ENCODE measurements around the gene JAZF1. TPM values are rescaled to one million over a fixed set of nuclear protein-coding genes. Genes with fewer than 3 reads are reported as not detected.

JAZF1 gene
- total and polyA plus RNA-seq, 9 of the 15 experiments (the other 6 are each of a cell fraction or from before 2014, with no cell fraction given) = 0.04 to 0.64 (median 0.11) TPM; not detected in 3

- ChIA-PET CTCF (ENCODE audit: low intra/inter-chr PET ratio) (no interaction called here), POLR2A (interaction anchor here (1.2 kb wide), 1 partner anchor 35 kb away, joined by 3 read pairs; no protein-coding TSS in a partner anchor)
- intact Hi-C loops (cut with micrococcal nuclease) (no loop called here), in situ Hi-C loops (cut with MboI) (no loop called here)
- Histone ChIP-seq H3K27me3 (ENCODE audit: control insufficient read depth in 2 of 2, insufficient read depth in 2 of 2, low read length in 2 of 2) (peaks cover 8 to 26% of the 10 kb centered on the region in 2 experiments; a peak in 4 of 5 replicates), H3K9me1 (ENCODE audit: control insufficient read depth, insufficient read depth, low read length) (no peaks in the 10 kb centered on the region), H3K27ac (ENCODE audit: extremely low read depth, low read depth, low read length) (no peak overlapping the region), H3K4me3 (no peak overlapping the region), H2AFZ (ENCODE audit: low read depth, low read length) (no peak overlapping the region), H3K36me3 (ENCODE audit: control insufficient read depth, insufficient read depth, low read length) (no peaks in the 10 kb centered on the region), H3K9me3 (replicated peaks; ENCODE audit: control insufficient read depth, insufficient read depth, low read depth, low read length) (no peaks in the 10 kb centered on the region), H3K79me2 (ENCODE audit: control insufficient read depth, insufficient read depth, low read length) (no peaks in the 10 kb centered on the region), H3K4me2 (ENCODE audit: insufficient read depth, low read length) (no peak overlapping the region), H3K9ac (ENCODE audit: insufficient read depth in 1 of 2, low read depth in 2 of 2, low read length in 2 of 2) (no peak overlapping the region), H4K20me1 (replicated peaks; ENCODE audit: control insufficient read depth, insufficient read depth, low read length) (no peaks in the 10 kb centered on the region; the same call in 1 of the 2 replicates), H3K4me1 (replicated peaks in 1 of 2; ENCODE audit: control insufficient read depth in 2 of 2, insufficient read depth in 2 of 2, low read length in 2 of 2) (no peaks in the 10 kb centered on the region)
- FAIRE-seq (no peak), DNase-seq (ENCODE audit: extremely low read depth in 1 of 4, low spot score in 3 of 4) (no peak), ATAC-seq (no peak)
- WGBS (ENCODE audit: insufficient coverage, low coverage, missing lambda C conversion rate) = 10% methylated on average over 7 of the region's 7 CpGs
- TF ChIP-seq SP1 (CRISPR knock-in tag; IDR thresholded peaks at IDR 0.05) = no peak
- no peak for TF ChIP-seq ZSCAN32 (CRISPR knock-in tag; IDR thresholded peaks at IDR 0.05)
- no peak for TF ChIP-seq SAP30 (IDR thresholded peaks at IDR 0.05; ENCODE audit: borderline replicate concordance, insufficient read depth, low read depth, low read length, poor library complexity, severe bottlenecking)
- TF ChIP-seq NRF1 (conservative IDR thresholded peaks at IDR 0.05 in 1 of 2, IDR thresholded peaks at IDR 0.05 in 1 of 2) = no peak
- no TSS peak for BruUV-seq (replicated peaks)
Measured at GRCh38 chr7:27912751-27913150, 267.8 kb downstream of the JAZF1 start.

GRCh38 chr7:27911920-27912319 lies 268.7 kb downstream of the JAZF1 start:
- ChIA-PET CTCF (ENCODE audit: low intra/inter-chr PET ratio) (no interaction called here), POLR2A (interaction anchor here (1.1 kb wide), 1 partner anchor 17 kb away, joined by 4 read pairs; no protein-coding TSS in a partner anchor)
- Histone ChIP-seq H3K4me3 (no peak overlapping the region), H3K9me3 (replicated peaks; ENCODE audit: control insufficient read depth, insufficient read depth, low read depth, low read length) (no peaks in the 10 kb centered on the region), H3K4me1 (replicated peaks in 1 of 2; ENCODE audit: control insufficient read depth in 2 of 2, insufficient read depth in 2 of 2, low read length in 2 of 2) (no peaks in the 10 kb centered on the region), H2AFZ (ENCODE audit: low read depth, low read length) (no peak overlapping the region), H3K27me3 (ENCODE audit: control insufficient read depth in 2 of 2, insufficient read depth in 2 of 2, low read length in 2 of 2) (peaks cover 8 to 30% of the 10 kb centered on the region in 2 experiments), H3K4me2 (ENCODE audit: insufficient read depth, low read length) (no peak overlapping the region), H3K9ac (ENCODE audit: insufficient read depth in 1 of 2, low read depth in 2 of 2, low read length in 2 of 2) (no peak overlapping the region), H3K27ac (ENCODE audit: extremely low read depth, low read depth, low read length) (no peak overlapping the region), H3K36me3 (ENCODE audit: control insufficient read depth, insufficient read depth, low read length) (no peaks in the 10 kb centered on the region), H3K9me1 (ENCODE audit: control insufficient read depth, insufficient read depth, low read length) (no peaks in the 10 kb centered on the region), H4K20me1 (replicated peaks; ENCODE audit: control insufficient read depth, insufficient read depth, low read length) (peaks cover 3% of the 10 kb centered on the region; the same call in 1 of the 2 replicates), H3K79me2 (ENCODE audit: control insufficient read depth, insufficient read depth, low read length) (no peaks in the 10 kb centered on the region)
- FAIRE-seq = no peak
- WGBS (ENCODE audit: insufficient coverage, low coverage, missing lambda C conversion rate) = 3% methylated on average over 3 of the region's 3 CpGs
- no TSS peak for BruUV-seq (replicated peaks)
- ATAC-seq = no peak
- intact Hi-C loops (cut with micrococcal nuclease) (no loop called here), in situ Hi-C loops (cut with MboI) (no loop called here)
- TF ChIP-seq LARP7 (IDR thresholded peaks at IDR 0.05) (no peak), MED1 (CRISPR knock-in tag; IDR thresholded peaks at IDR 0.05; ENCODE audit: borderline replicate concordance) (no peak), RUNX1 (IDR thresholded peaks at IDR 0.05; ENCODE audit: low read depth) (no peak), ZC3H4 (CRISPR knock-in tag; IDR thresholded peaks at IDR 0.05; ENCODE audit: borderline replicate concordance) (no peak), ZBTB1 (CRISPR knock-in tag; IDR thresholded peaks at IDR 0.05; ENCODE audit: borderline replicate concordance, low read depth) (no peak)
- DNase-seq (ENCODE audit: extremely low read depth in 1 of 4, low spot score in 3 of 4) = no peak

Data from K562 (cell line).